GM21529 (cell line): ENCODE results near the gene HNRNPU.
A peak's percentile ranks its signal among the peaks of the same experiment; 100 is the strongest.

Experiments
- ATAC-seq: cut with Tn5 transposase; IDR thresholded peaks from one replicate; pipeline ENCODE4 v1.9.1; 2021; ENCODE audit not compliant: unreplicated experiment

Gene HNRNPU

DNA sequence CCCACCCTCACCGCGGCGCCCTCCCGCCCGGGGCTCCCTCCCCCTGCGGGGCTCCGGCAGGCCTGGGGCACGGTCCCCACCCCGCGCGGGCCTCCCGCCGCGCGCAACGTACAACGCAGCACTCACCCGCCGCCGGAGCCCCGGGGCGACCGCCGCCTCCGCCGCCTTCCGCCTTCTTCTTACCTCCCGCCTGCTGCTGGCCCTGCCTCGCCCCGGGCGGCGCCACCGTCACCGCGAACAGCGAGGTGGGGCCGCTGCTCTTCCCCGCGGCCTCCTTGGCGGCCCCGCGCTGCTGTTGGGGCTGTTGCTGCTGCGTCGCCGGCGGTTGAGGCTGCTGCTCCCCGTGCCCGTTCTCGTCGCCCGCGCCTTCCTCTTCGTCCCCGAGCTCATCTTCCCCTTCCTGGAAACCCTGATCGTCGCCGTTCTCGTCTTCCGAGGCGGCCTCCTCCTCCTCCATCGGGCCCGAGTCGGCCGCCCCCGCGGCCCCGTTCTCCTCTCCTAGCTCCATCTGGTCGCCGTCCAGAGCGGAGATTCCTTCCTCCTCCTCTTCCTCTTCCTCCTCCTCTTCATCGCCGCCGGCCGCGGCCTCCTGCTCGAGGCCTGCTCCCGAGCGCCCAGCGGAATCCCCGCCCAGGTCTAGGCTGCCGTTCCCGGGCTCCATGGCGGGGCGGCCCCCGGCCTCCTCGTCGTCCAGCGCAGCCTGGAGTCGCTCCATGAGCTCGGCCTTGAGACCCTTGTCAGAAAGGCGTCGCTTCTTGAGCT lies 671 bp downstream of the HNRNPU start:
- peak; percentile 1 for ATAC-seq

DNA sequence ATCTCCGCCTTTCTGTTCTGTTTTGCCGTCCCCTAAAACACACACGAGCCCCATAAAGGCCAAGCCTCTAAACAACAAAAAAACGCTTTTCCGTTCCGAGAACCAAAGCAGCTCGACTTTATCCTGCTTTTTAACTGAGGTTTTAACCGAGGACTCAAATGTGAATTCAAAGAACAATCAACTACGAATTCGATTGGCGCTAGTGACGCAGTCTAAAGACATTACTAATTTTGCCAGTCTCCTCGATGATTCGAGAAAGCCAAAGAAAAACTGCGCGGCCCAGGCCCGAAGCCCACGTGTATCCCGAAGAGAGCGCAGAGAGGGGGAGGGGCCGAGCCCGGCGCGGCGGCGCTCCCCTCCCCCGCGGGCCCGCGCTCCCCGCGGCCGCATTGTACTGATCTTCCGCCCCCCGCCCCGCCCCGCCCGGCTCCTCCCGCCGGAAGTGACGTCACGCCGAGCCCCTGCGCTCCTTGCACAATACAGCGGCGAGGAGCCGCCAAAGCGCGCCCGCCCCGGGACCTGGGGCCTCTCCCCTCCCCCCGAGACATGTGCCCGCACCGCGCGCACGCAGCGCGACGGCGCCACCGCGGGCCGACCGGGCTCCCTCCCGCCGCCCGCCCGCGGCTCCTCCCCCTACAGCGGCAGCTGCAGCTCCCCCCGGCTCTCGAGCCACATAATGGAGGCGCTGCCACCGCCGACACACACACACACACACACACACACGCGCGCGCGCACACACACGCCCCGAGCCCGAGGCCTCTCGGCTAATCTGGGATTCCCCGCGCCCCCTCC lies 1.4 kb downstream of the HNRNPU start:
- ATAC-seq: peak; percentile 60

GRCh38 chr1:244862354-244862698 lies 2.0 kb downstream of the HNRNPU start:
- ATAC-seq: no peak

DNA sequence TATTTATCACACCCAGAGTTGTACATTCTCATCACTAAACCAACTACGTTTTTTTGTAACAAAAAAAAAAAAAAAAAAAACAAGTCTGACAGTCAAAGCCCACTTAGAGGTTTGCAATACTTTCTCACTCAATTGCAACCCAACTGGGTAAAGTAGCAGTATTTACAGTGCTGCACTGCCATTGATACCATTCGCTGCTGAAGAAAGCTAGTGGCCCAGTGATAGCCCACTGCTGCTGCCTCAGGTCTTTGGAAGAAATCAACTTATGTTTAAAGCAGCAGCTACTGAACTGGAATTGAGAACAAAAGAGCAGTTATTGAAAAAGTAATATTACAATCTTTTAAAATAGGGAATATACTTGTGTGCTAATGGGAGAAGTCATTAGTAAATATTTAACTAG lies 2.7 kb downstream of the HNRNPU start:
- ATAC-seq: no peak

- ATAC-seq: no peak
These were observed 3.3 kb downstream of the HNRNPU start for GRCh38 chr1:244860914-244861610.

GRCh38 chr1:244860078-244860477 lies 4.3 kb downstream of the HNRNPU start:
- ATAC-seq: no peak

DNA sequence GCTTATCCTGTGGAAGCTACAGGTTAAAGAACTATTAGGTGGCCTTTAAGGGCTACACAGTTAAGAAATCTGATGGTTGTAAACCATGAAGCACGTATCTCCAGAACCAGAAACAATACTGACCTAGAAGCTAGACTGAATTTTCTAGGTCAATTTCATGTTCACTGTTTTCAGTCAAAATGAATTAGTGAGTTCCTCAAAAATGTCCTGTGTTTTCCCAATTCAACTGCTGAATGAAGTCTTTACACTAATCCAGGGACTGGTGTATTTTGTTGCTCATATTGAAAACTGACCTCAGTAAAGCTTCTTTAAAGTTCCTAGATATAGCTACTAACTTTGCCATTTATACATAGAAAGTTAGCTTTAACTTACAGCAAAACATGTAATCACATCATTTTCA lies 6.0 kb downstream of the HNRNPU start:
- no peak for ATAC-seq

DNA sequence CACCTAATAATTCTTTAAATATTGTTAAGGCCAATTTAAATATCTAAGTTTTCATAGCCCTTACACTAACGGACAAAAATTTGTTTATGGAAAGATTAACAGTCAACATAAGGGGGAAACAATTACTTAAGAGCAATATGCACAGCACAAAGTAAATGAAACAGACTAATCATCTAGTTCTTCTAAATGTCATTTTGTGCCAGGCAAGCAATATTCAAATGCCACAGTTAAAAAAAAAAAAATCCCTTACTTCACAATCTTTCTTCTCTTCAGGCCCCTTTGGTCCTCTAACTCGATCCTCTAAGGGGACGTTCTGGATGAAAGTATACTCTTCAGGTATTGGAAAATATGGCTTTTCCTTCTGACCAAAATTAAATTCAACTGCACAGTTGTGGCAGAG lies 6.6 kb downstream of the HNRNPU start:
- ATAC-seq: no peak

GRCh38 chr1:244854865-244855578 lies 9.3 kb downstream of the HNRNPU start:
- ATAC-seq: no peak

GRCh38 chr1:244854166-244854565 lies 10.2 kb downstream of the HNRNPU start:
- no peak for ATAC-seq

- ATAC-seq: no peak
These were observed 11.6 kb downstream of the HNRNPU start for GRCh38 chr1:244852694-244853093.

GRCh38 chr1:244851546-244852231 lies 12.7 kb downstream of the HNRNPU start:
- ATAC-seq: no peak

DNA sequence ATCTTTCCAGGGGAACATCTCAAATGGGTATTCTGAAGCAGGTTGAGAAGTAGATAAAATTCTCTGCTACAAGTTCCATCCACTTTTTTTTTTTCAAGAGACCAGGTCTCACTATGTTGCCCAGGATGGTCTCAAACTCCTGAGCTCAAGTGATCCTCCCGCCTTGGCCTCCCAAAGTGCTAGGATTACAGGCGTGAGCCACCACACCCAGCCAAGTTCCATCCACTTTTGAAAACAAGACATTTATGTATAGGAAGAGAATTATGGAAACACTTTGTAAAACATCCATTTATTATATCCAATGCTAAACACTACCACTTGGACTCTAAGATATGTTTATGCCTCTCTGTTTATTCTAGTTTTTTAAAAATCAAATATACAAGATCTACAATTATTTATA lies 13.4 kb downstream of the HNRNPU start:
- no peak for ATAC-seq

DNA sequence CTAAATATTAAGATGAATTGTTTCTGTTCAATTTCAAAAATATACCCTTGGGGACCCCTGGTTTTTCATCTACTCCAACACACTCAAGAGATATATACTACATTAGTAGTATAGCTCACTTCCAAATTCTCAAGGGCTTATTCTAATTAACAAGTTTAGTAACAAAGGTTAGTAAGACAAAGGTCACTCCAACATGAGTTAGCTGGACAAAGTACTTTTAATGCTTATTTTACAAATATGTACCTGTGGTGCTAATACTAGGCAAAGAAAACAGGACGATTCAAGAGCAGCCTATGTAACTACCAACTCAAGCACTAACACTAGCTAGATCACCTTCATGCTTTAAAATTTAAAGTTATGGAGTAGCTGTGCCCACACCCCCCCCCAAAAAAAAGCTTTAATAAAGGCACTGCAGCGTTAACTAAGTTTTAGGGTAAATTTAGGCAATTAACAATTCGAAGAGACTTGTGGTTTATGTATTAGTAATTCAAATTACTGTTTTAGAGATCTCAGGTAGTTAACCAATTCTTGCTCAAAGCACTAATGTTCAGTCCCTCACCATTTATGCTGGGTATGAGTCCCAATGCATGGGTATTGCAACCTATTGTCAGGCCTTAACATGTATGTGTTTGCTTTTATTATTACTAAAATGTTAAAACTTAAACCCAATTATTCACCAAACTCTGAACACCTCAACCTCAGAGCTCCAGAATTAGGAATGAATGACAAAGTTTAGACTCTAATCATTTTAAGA lies 14.1 kb downstream of the HNRNPU start:
- no peak for ATAC-seq

DNA sequence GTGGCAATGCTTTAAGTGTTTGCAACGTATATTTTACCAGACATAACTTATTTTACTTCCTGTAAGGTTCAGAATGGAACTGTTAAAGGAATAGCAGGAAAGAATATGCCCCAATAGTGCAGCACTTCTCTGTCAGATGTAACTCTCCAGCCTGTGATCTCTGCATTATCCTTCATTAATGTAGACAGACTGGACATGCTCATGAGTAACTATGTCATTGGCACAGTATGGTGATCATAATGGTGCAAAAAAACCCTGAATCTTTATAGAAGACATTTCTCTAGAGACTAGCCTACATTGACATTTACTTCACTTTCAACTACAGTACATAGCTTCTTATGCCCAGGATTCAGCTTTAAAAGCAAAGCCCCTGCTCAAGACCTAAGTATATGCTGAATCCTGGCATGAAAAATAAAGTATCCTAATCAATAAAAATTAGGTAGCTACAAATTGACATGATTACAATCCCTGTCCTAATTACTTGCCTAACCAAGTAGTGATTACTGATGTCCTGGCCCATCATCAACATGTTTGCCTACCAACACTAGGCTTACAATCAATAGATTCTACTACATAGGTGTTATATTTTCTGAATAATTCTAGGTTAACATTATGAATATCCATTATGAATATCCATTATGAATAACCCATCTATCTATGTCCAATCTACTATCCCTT lies 15.0 kb downstream of the HNRNPU start:
- ATAC-seq: no peak

- no peak for ATAC-seq
These were observed 17.7 kb downstream of the HNRNPU start for GRCh38 chr1:244846653-244847052.

DNA sequence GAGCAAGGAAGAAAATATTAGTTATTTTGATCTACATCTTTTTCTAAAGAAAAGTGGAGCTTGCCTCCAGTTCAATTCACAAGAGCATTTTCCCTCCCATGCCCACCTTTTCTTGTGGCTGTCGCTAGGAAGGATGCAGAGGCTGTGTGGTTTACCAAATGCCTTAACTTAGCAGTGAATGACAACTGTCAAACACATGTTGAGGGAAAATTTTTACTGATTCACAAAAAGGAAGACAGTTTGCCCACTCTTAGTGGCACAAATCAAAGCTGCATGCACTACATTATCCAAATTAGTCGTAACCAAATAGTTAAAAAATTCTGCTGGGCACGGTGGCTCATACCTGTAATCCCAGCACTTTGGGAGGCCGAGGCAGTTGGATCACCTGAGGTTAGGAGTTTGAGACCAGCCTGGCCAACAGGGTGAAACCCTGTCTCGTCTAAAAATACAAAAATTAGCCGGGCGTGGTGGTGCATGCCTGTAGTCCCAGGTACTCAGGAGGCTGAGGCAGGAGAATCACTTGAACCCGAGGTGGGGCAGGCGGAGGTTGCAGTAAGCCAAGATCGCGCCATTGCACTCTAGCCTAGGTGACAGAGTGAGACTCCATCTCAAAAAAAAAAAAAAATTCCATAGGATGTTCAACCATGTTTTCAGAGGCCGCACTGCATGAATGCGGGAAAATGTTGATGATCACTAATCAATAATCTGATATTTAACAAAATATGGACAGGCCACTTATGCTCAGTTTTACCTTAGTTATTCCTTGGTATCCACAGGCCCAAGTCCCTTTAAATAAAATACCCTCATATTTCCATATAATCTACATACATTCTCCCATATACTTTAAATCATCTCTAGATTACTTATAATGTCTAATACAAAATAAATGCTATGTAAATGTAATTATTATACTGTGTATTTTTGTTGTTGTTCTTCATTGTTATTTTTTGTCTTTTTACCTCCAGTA lies 19.9 kb downstream of the HNRNPU start:
- no peak for ATAC-seq
